SK-N-SH (cell line): Measurements from ENCODE around the gene CGB2. TPM values are rescaled to one million over a fixed set of nuclear protein-coding genes. Genes with fewer than 3 reads are reported as not detected.
A peak's percentile ranks its signal among the peaks of the same experiment; 100 is the strongest.
"Not testable (repeated sequence)": the region's sequence is repeated elsewhere in the genome, so short reads cannot be mapped to it uniquely, and the experiment has no call there.

Source experiments
- CTCF ChIA-PET: fragments of 300-600, 350-600 bp; formaldehyde crosslinking; extraction: SDS; loops from one replicate; lab custom pipeline; 2021; lab: Yijun Ruan, JAX
- POLR2A ChIA-PET: fragments of 350-600 bp; sonication (Branson Sonifier 250); formaldehyde crosslinking; extraction: SDS; loops from one replicate; lab custom pipeline; 2020; ENCODE audit warnings: antibody characterized with exemption, inconsistent platforms; lab: Yijun Ruan, JAX
- DNase-seq: peaks from one replicate; pipeline ENCODE4 v3.0.0; 2012
- H2AFZ ChIP-seq: fragments of 200-600 bp; sonication (generic); 2 replicates; pipeline ENCODE4 v1.8.1; 2016; ENCODE audit warnings: antibody characterized with exemption, mild to moderate bottlenecking, low read depth
- H3F3A ChIP-seq: fragments of 200-600 bp; sonication (generic); replicated peaks from 2 replicates; pipeline ENCODE3; 2016; ENCODE audit warnings: antibody characterized with exemption, mild to moderate bottlenecking; ENCODE audit not compliant: insufficient read depth
- H3K27ac ChIP-seq, 2 experiments: fragments of 200-500 bp in 1 of 2; fragments of 200-600 bp in 1 of 2; sonication (Bioruptor generic) in 1 of 2; sonication (generic), shearing (Covaris generic) in 1 of 2; 2 replicates each; pipeline versions ENCODE4 v1.5.1 to v1.6.1; 2014 to 2016; ENCODE audit warnings: low read depth in 2 of 2, inconsistent platforms in 1 of 2, low read length in 1 of 2, mild to moderate bottlenecking in 1 of 2, mixed read lengths in 1 of 2
- H3K27me3 ChIP-seq: fragments of 200-600 bp; sonication (generic), shearing (Covaris generic); 2 replicates; pipeline ENCODE4 v1.6.1; 2016; ENCODE audit warnings: mixed run types; ENCODE audit not compliant: insufficient read depth
- H3K36me3 ChIP-seq, 2 experiments: fragments of 200-500 bp in 1 of 2; fragments of 200-600 bp in 1 of 2; sonication (Bioruptor generic) in 1 of 2; sonication (generic) in 1 of 2; replicated peaks in 1 of 2; 2 replicates each; pipeline versions ENCODE3 to v1.5.1; 2014 to 2016; ENCODE audit warnings: low read length in 1 of 2, mild to moderate bottlenecking in 1 of 2; ENCODE audit not compliant: insufficient read depth in 2 of 2, control insufficient read depth in 1 of 2
- H3K4me1 ChIP-seq, 2 experiments: fragments of 200-500 bp in 1 of 2; fragments of 200-600 bp in 1 of 2; sonication (Bioruptor generic) in 1 of 2; sonication (generic), shearing (Covaris generic) in 1 of 2; 2 replicates each; pipeline versions ENCODE4 v1.5.1 to v1.6.1; 2014 to 2016; ENCODE audit warnings: low read depth in 1 of 2, low read length in 1 of 2, mixed run types in 1 of 2; ENCODE audit not compliant: insufficient read depth in 2 of 2, control insufficient read depth in 1 of 2
- H3K4me2 ChIP-seq: fragments of 200-600 bp; sonication (generic), shearing (Covaris generic); 2 replicates; pipeline ENCODE4 v1.6.1; 2017; ENCODE audit warnings: mixed run types
- H3K4me3 ChIP-seq, 2 experiments: fragments of 200-500 bp in 1 of 2; fragments of 200-600 bp in 1 of 2; sonication (Bioruptor generic) in 1 of 2; sonication (generic), shearing (Covaris generic) in 1 of 2; 2 replicates each; pipeline versions ENCODE4 v1.5.1 to v1.8.1; 2014 to 2016; ENCODE audit warnings: low read depth in 2 of 2, inconsistent platforms in 1 of 2, low read length in 1 of 2, mild to moderate bottlenecking in 1 of 2, mixed read lengths in 1 of 2, moderate library complexity in 1 of 2
- H3K79me2 ChIP-seq: fragments of 200-600 bp; sonication (generic); 2 replicates; pipeline ENCODE4 v1.8.1; 2017; ENCODE audit warnings: mild to moderate bottlenecking; ENCODE audit not compliant: insufficient read depth
- H3K9ac ChIP-seq: fragments of 200-600 bp; sonication (generic); 2 replicates; pipeline ENCODE4 v1.6.1; 2017; ENCODE audit warnings: mixed run types
- H3K9me2 ChIP-seq: fragments of 200-600 bp; sonication (generic); 2 replicates; pipeline ENCODE4 v1.6.1; 2017; ENCODE audit warnings: mixed run types
- H3K9me3 ChIP-seq: fragments of 200-600 bp; sonication (generic); 2 replicates; pipeline ENCODE4 v1.6.1; 2017; ENCODE audit warnings: mixed run types, mild to moderate bottlenecking, moderate library complexity
- H4K20me1 ChIP-seq: fragments of 200-600 bp; sonication (generic); 2 replicates; pipeline ENCODE4 v1.6.1; 2017; ENCODE audit warnings: mild to moderate bottlenecking, mixed run types; ENCODE audit not compliant: insufficient read depth
- ELF1 ChIP-seq: IDR thresholded peaks from 2 replicates; pipeline ENCODE4 v1.4.0; 2012
- EZH2phosphoT487 ChIP-seq: fragments of 200-600 bp; sonication (generic); IDR thresholded peaks from 2 replicates; pipeline ENCODE4 v1.6.1; 2017; ENCODE audit warnings: low read depth, mixed run types, mild to moderate bottlenecking, antibody characterized with exemption, moderate library complexity, borderline replicate concordance
- FOSL2 ChIP-seq: IDR thresholded peaks from 2 replicates; pipeline ENCODE4 v1.4.0; 2012; ENCODE audit warnings: low read depth, mild to moderate bottlenecking, moderate library complexity, borderline replicate concordance
- FOXJ3 ChIP-seq: sonication (generic); formaldehyde crosslinking; IDR thresholded peaks from 2 replicates; pipeline ENCODE4 v1.5.1; 2020; ENCODE audit warnings: mild to moderate bottlenecking, missing genetic modification reagents
- GATA2 ChIP-seq: sonication (generic); formaldehyde crosslinking; IDR thresholded peaks from 2 replicates; pipeline ENCODE4 v1.5.0; 2020; ENCODE audit warnings: mild to moderate bottlenecking, missing genetic modification reagents
- JUND ChIP-seq: IDR thresholded peaks from 2 replicates; pipeline ENCODE4 v1.4.0; 2012
- MXI1 ChIP-seq: IDR thresholded peaks from 2 replicates; pipeline ENCODE4 v1.6.1; 2012; ENCODE audit warnings: mild to moderate bottlenecking, low read depth, low read length, improper control_type of control experiment
- NFIC ChIP-seq: IDR thresholded peaks from 2 replicates; pipeline ENCODE4 v1.4.0; 2012; ENCODE audit warnings: borderline replicate concordance
- RAD21 ChIP-seq: IDR thresholded peaks from 2 replicates; pipeline ENCODE4 v1.6.1; 2012; ENCODE audit warnings: mild to moderate bottlenecking, low read length
- RCOR1 ChIP-seq: fragments of 150-350 bp; IDR thresholded peaks from 2 replicates; pipeline ENCODE4 v1.6.1; 2017; ENCODE audit warnings: antibody characterized with exemption, low read length
- RXRA ChIP-seq: IDR thresholded peaks from 2 replicates; pipeline ENCODE4 v1.4.0; 2012; ENCODE audit warnings: low read depth, mild to moderate bottlenecking, borderline replicate concordance
- SMC3 ChIP-seq: IDR thresholded peaks from 2 replicates; pipeline ENCODE4 v1.6.1; 2012; ENCODE audit warnings: low read depth, low read length, improper control_type of control experiment
- TAF1 ChIP-seq: IDR thresholded peaks from 2 replicates; pipeline ENCODE4 v1.6.1; 2012; ENCODE audit warnings: low read depth, mild to moderate bottlenecking, low read length, moderate library complexity, borderline replicate concordance
- TCF12 ChIP-seq: IDR thresholded peaks from 2 replicates; pipeline ENCODE4 v1.4.0; 2012
- YY1 ChIP-seq: IDR thresholded peaks from 2 replicates; pipeline ENCODE4 v1.4.0; 2012; ENCODE audit warnings: low read depth, mild to moderate bottlenecking
- ZBTB33 ChIP-seq: IDR thresholded peaks from 2 replicates; pipeline ENCODE4 v1.4.0; 2012; ENCODE audit warnings: low read depth, borderline replicate concordance
- WGBS: methylation state at CpG from one replicate; pipeline ENCODE4 v1.1.6; 2017; ENCODE audit warnings: low lambda C conversion rate; 5-methylcytosine and 5-hydroxymethylcytosine counted together
- polyA plus RNA-seq, 3 experiments: library from polyadenylated mRNA; depleted of rRNA; stranded (reverse); fragments of >200 nt; gene quantifications; 2 replicates each; pipeline ENCODE4 v1.2.3, GENCODE V29; 2012

Gene CGB2
- polyA plus RNA-seq, 1 of the 3 experiments (the other 2 are of a cell fraction) = 0.64 TPM

GRCh38 chr19:49056101-49056901 is 24.6 kb downstream of the CGB2 start (continued):
- TF ChIP-seq ZBTB33 (no peak), FOXJ3 (CRISPR knock-in tag) (no peak), ELF1 (no peak), YY1 (no peak), RAD21 (no peak), GATA2 (CRISPR knock-in tag) (no peak), SMC3 (no peak), EZH2phosphoT487 (no peak), NFIC (no peak), TCF12 (no peak)
- TF ChIP-seq, all 33 proteins: peak for 4

DNA sequence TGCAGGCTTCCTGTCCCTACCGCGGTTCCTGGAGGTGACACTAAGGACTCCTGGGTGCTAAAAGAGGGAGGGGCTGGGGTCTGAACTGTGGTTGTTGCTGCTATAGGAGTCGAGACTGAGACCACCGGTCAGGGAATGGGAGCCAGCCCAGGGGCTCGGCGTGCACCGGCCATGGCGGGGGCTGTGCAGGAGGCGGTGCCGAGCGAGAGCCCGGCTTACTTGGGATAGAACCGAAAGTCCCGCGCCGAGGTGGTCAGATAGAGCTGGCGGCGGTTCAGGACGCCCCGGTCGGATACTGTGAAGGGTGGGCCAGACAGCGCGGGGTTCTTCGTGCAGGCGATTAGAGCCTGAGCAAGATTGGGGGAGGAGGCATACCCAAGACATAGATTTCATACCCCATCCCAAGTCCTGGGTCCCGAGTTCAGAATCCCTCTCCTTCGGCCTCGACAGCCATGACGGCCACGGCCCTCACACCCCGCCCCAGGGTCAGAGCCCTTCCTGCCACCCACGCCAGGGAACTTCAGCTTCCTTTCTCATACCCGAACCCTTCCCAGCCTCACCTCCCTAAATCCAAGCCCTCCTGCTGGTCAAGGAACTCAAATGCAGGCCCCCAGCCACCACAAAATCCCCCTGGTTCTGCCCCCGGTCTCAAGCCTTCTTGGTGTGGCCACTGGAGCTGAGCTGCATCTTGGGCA is 25.4 kb downstream of the CGB2 start:
- WGBS = 39% methylated on average over 24 of the region's 34 CpGs
- CTCF ChIA-PET = interaction anchor here (0.6 to 3.2 kb wide), 8 partner anchors 11 to 387 kb away, joined by 3 to 13 read pairs (median 4); no protein-coding TSS in a partner anchor
- POLR2A ChIA-PET = not testable (repeated sequence)

DNA sequence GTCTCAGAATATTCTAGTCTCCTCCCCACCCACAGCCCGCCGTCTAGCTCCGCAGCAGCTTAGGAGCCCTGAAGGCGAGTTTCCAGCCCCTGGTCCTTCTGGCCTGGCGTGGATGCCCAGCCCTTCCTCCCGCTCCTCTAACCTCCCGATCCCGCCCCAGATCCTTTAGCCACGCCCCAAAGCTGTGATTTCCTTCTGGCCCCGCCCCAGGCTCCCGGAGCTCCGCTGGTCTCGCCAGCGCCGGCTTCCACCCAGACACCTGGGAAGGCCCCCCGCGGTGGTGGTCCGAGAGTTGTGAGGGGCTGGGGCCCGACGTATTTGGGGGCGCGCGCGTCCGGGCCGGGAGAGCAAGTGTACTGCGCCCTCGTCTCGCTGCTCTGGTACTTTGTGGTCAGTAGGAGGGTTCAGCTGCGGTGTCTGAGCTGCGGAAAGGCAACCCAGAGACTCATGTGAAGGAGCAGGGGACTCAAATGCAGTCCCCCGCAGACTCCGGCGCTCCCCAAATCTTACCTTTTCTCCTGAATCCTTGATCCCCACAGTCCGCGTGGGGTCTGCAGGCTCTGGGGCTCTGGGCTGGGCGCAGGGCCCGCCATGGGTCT is 26.0 kb downstream of the CGB2 start, which contains the start of gene CGB7:
TSS of gene CGB7 (minus strand) at position 114 of the 599 bp plus-strand sequence. CDS start 2,374 bp downstream, outside the sequence.
- H3K27ac ChIP-seq = no peak within 1 kb of the TSS
- H4K20me1 ChIP-seq = no peaks in the 10 kb centered on the region
- 21% methylated on average over 15 of the region's 38 CpGs for WGBS
- peak within 1 kb of the TSS; percentile 93 for H3K4me2 ChIP-seq
- peak; percentile 87 for DNase-seq
- peak within 1 kb of the TSS; percentile 62; the same call in 1 of the 2 replicates for H3K9ac ChIP-seq
- peak within 1 kb of the TSS; percentile 65; the same call in 1 of the 2 replicates for H2AFZ ChIP-seq
- H3K4me3 ChIP-seq = peak within 1 kb of the TSS; percentile 55 to 71
- H3K9me2 ChIP-seq = no peaks in the 10 kb centered on the region
- H3F3A ChIP-seq = peaks cover 9% of the 10 kb centered on the region
- peaks cover 0 to 15% of the 10 kb centered on the region in 2 experiments; a peak in 2 of 4 replicates for H3K4me1 ChIP-seq
- no peaks in the 10 kb centered on the region for H3K27me3 ChIP-seq
- H3K9me3 ChIP-seq = no peaks in the 10 kb centered on the region
- peaks cover 59% of the 10 kb centered on the region for H3K79me2 ChIP-seq
- ChIA-PET POLR2A (no interaction called here), CTCF (interaction anchor here (0.6 to 3.2 kb wide), 12 partner anchors 10 to 386 kb away, joined by 3 to 13 read pairs (median 4); no protein-coding TSS in a partner anchor)
- H3K36me3 ChIP-seq = no peaks in the 10 kb centered on the region
- TF ChIP-seq TAF1 (no peak), MXI1 (no peak), RCOR1 (no peak), RXRA (no peak), JUND (no peak), FOSL2 (no peak)

More for the DNA sequence above, 25.4 kb downstream of the CGB2 start:
- not testable (repeated sequence) for H3K27ac ChIP-seq, H3K9me3 ChIP-seq, H3K27me3 ChIP-seq, DNase-seq, H4K20me1 ChIP-seq, H3K9me2 ChIP-seq, H3K36me3 ChIP-seq
- Histone ChIP-seq H3F3A (peaks cover 12% of the 10 kb centered on the region), H3K4me3 (peak overlapping the region; percentile 55 to 71), H3K4me2 (peak overlapping the region; percentile 93), H3K9ac (peak overlapping the region; percentile 62; the same call in 1 of the 2 replicates), H3K4me1 (peaks cover 0 to 15% of the 10 kb centered on the region in 2 experiments; a peak in 2 of 4 replicates), H3K79me2 (peaks cover 54% of the 10 kb centered on the region), H2AFZ (0 out of 2 replicates have a peak overlapping the region, but pooled peaks have one; percentile 65)
